SU-DHL-6 (cell line): ENCODE measurements around the gene PMEPA1.

Source experiments
- H2AFZ ChIP-seq: fragments of 200-600 bp; sonication (generic); 2 replicates; pipeline ENCODE4 v1.6.1; 2014; ENCODE audit warnings: low read depth, mild to moderate bottlenecking, moderate library complexity, mixed read lengths, antibody characterized with exemption, low read length; ENCODE audit not compliant: severe bottlenecking
- H3F3A ChIP-seq: fragments of 200-600 bp; shearing (Covaris generic); 2 replicates; pipeline ENCODE4 v1.6.0; 2016; ENCODE audit warnings: antibody characterized with exemption, mild to moderate bottlenecking; ENCODE audit not compliant: insufficient read depth
- H3K27ac ChIP-seq: fragments of 200-600 bp; sonication (generic); 2 replicates; pipeline ENCODE4 v1.5.1; 2016; ENCODE audit warnings: low read depth, mild to moderate bottlenecking, low read length, moderate library complexity, mixed read lengths
- H3K27me3 ChIP-seq: fragments of 200-600 bp; sonication (generic), shearing (Covaris generic); 2 replicates; pipeline ENCODE4 v1.6.0; 2014; ENCODE audit warnings: mild to moderate bottlenecking, low read length
- H3K36me3 ChIP-seq: fragments of 200-600 bp; sonication (generic); 2 replicates; pipeline ENCODE4 v1.6.1; 2014; ENCODE audit warnings: mild to moderate bottlenecking, low read length, mixed read lengths
- H3K4me2 ChIP-seq: fragments of 300-600, 200-600 bp; shearing (Covaris generic), sonication (generic); 2 replicates; pipeline ENCODE4 v1.6.0; 2014; ENCODE audit warnings: low read length, low read depth, mild to moderate bottlenecking; ENCODE audit not compliant: poor library complexity, severe bottlenecking
- H3K4me3 ChIP-seq: fragments of 200-600 bp; sonication (generic); 2 replicates; pipeline ENCODE4 v1.5.1; 2014; ENCODE audit warnings: antibody characterized with exemption, low read length, mild to moderate bottlenecking, mixed read lengths; ENCODE audit not compliant: insufficient read depth, poor library complexity, severe bottlenecking
- H3K79me2 ChIP-seq: fragments of 200-600 bp; sonication (generic); 2 replicates; pipeline ENCODE4 v1.6.1; 2014; ENCODE audit warnings: mild to moderate bottlenecking, low read length, moderate library complexity; ENCODE audit not compliant: insufficient read depth
- H3K9ac ChIP-seq: fragments of 200-600 bp; sonication (generic); 2 replicates; pipeline ENCODE4 v1.7.0; 2014; ENCODE audit warnings: mild to moderate bottlenecking, low read length
- H3K9me2 ChIP-seq: fragments of 200-600 bp; sonication (generic); replicated peaks from 2 replicates; pipeline ENCODE4 v1.6.1; 2014; ENCODE audit warnings: low read length; ENCODE audit not compliant: insufficient read depth
- H3K9me3 ChIP-seq: fragments of 200-600 bp; sonication (generic); 2 replicates; pipeline ENCODE4 v1.6.1; 2014; ENCODE audit warnings: low read length, mixed read lengths; ENCODE audit not compliant: insufficient read depth
- H4K20me1 ChIP-seq: fragments of 200-600 bp; sonication (generic); 2 replicates; pipeline ENCODE4 v1.6.1; 2014; ENCODE audit warnings: low read depth, mild to moderate bottlenecking, antibody characterized with exemption, low read length, moderate library complexity, mixed read lengths
- CTCF ChIP-seq: fragments of 200-600 bp; sonication (generic); IDR thresholded peaks from one replicate; pipeline ENCODE4 v1.5.1; 2017; ENCODE audit warnings: antibody characterized with exemption, mild to moderate bottlenecking, low read length, moderate library complexity; ENCODE audit not compliant: insufficient read depth, poor library complexity, severe bottlenecking
- EZH2phosphoT487 ChIP-seq: fragments of 200-600 bp; sonication (generic), shearing (Covaris generic); conservative IDR thresholded peaks from 2 replicates; pipeline ENCODE4 v1.6.1; 2018; ENCODE audit warnings: mild to moderate bottlenecking, antibody characterized with exemption, low read length, moderate library complexity, mixed read lengths

The PMEPA1 gene

GRCh38 chr20:57702521-57702920 lies 7.3 kb downstream of the PMEPA1 start:
- Histone ChIP-seq H3K9me2 (no peaks in the 10 kb centered on the region), H3K79me2 (no peaks in the 10 kb centered on the region), H4K20me1 (no peaks in the 10 kb centered on the region), H2AFZ (no peak overlapping the region), H3K4me2 (peak overlapping the region; percentile 28), H3K9me3 (no peaks in the 10 kb centered on the region), H3F3A (no peaks in the 10 kb centered on the region), H3K27me3 (no peaks in the 10 kb centered on the region), H3K27ac (no peak overlapping the region), H3K9ac (peak overlapping the region; percentile 4; the same call in 1 of the 2 replicates), H3K36me3 (no peaks in the 10 kb centered on the region), H3K4me3 (no peak overlapping the region)
- TF ChIP-seq CTCF, result no peak
- TF ChIP-seq EZH2phosphoT487, result no peak

- no peak overlapping the region for H3K27ac ChIP-seq
- H4K20me1 ChIP-seq, result no peaks in the 10 kb centered on the region
- H3K9ac ChIP-seq, result peak overlapping the region; percentile 4; the same call in 1 of the 2 replicates
- H3K4me2 ChIP-seq, result no peak overlapping the region
- no peaks in the 10 kb centered on the region for H3K36me3 ChIP-seq
- no peaks in the 10 kb centered on the region for H3K27me3 ChIP-seq
- no peak overlapping the region for H3K4me3 ChIP-seq
- no peaks in the 10 kb centered on the region for H3K79me2 ChIP-seq
- no peaks in the 10 kb centered on the region for H3F3A ChIP-seq
- H2AFZ ChIP-seq, result no peak overlapping the region
- no peaks in the 10 kb centered on the region for H3K9me3 ChIP-seq
- TF ChIP-seq EZH2phosphoT487 (no peak), CTCF (no peak)
- H3K9me2 ChIP-seq, result no peaks in the 10 kb centered on the region
These were observed 7.7 kb downstream of the PMEPA1 start for GRCh38 chr20:57702091-57702490.

- H4K20me1 ChIP-seq, result no peaks in the 10 kb centered on the region
- H3K27me3 ChIP-seq, result no peaks in the 10 kb centered on the region
- no peaks in the 10 kb centered on the region for H3K9me2 ChIP-seq
- no peak overlapping the region for H3K4me3 ChIP-seq
- no peak overlapping the region for H3K4me2 ChIP-seq
- TF ChIP-seq EZH2phosphoT487 (no peak), CTCF (no peak)
- no peaks in the 10 kb centered on the region for H3F3A ChIP-seq
- no peak overlapping the region for H3K9ac ChIP-seq
- H3K27ac ChIP-seq, result no peak overlapping the region
- H3K79me2 ChIP-seq, result no peaks in the 10 kb centered on the region
- H3K36me3 ChIP-seq, result no peaks in the 10 kb centered on the region
- no peaks in the 10 kb centered on the region for H3K9me3 ChIP-seq
- H2AFZ ChIP-seq, result no peak overlapping the region
These were observed 8.2 kb downstream of the PMEPA1 start for GRCh38 chr20:57701651-57702050.
